NCI-H748 treated with DMSO at 0.1 percent for 48 hours (cell line): ENCODE measurements around the gene ATP6V0C.
"Not testable (repeated sequence)": the region's sequence is repeated elsewhere in the genome, so short reads cannot be mapped to it uniquely, and the experiment has no call there.

Source experiments
- DNase-seq: peaks from one replicate; lab custom pipeline; 2025; lab: John Stamatoyannopoulos, UW

ATP6V0C gene

GRCh38 chr16:2550283-2550878 is 36.6 kb downstream of the ATP6V0C start:
- not testable (repeated sequence) for DNase-seq

- DNase-seq: not testable (repeated sequence)
These were observed 37.7 kb downstream of the ATP6V0C start for GRCh38 chr16:2551420-2551889.

GRCh38 chr16:2554709-2555425 is 41.1 kb downstream of the ATP6V0C start:
- not testable (repeated sequence) for DNase-seq

GRCh38 chr16:2557150-2557549 is 43.4 kb downstream of the ATP6V0C start:
- not testable (repeated sequence) for DNase-seq

GRCh38 chr16:2560131-2560797 is 46.5 kb downstream of the ATP6V0C start:
- DNase-seq: not testable (repeated sequence)

GRCh38 chr16:2560798-2561133 is 47.0 kb downstream of the ATP6V0C start:
- DNase-seq: not testable (repeated sequence)

GRCh38 chr16:2567506-2567905 is 53.8 kb downstream of the ATP6V0C start:
- not testable (repeated sequence) for DNase-seq

GRCh38 chr16:2568573-2568972 is 54.8 kb downstream of the ATP6V0C start:
- DNase-seq: not testable (repeated sequence)
